ENCODE measurements around the gene AMPD3.

DNA sequence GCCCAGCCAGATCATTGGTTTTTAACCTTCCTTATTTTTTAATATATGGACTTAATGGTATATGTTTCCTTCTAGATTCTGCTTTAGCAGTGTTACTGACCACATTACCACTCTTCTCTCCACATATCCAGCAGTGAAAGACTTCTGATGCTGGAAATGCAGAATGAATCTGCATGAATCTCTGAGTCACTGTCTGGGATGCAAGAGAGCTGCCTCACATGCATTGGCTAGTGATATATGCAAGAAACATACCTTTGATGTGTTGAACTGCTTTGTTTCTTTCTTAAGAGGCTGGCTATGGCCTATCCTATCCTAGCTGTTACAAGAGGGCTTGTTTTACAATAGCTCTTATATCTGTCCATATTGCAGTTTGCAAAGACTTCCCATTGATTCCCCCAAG is 16.6 kb upstream of the AMPD3 start:
- TF ChIP-seq, protein P1, sequence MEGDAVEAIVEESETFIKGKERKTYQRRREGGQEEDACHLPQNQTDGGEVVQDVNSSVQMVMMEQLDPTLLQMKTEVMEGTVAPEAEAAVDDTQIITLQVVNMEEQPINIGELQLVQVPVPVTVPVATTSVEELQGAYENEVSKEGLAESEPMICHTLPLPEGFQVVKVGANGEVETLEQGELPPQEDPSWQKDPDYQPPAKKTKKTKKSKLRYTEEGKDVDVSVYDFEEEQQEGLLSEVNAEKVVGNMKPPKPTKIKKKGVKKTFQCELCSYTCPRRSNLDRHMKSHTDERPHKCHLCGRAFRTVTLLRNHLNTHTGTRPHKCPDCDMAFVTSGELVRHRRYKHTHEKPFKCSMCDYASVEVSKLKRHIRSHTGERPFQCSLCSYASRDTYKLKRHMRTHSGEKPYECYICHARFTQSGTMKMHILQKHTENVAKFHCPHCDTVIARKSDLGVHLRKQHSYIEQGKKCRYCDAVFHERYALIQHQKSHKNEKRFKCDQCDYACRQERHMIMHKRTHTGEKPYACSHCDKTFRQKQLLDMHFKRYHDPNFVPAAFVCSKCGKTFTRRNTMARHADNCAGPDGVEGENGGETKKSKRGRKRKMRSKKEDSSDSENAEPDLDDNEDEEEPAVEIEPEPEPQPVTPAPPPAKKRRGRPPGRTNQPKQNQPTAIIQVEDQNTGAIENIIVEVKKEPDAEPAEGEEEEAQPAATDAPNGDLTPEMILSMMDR (conservative IDR thresholded peaks at IDR 0.05) = no peak
- no peak for TF ChIP-seq ZFX (IDR thresholded peaks at IDR 0.05)

All from C4-2B (cell line).